Spleen (tissue), 11 donors: ENCODE results near the gene ASCC3. TPM values are rescaled to one million over a fixed set of nuclear protein-coding genes. Genes with fewer than 3 reads are reported as not detected.

Experiments
- DNase-seq: peaks from one replicate; pipeline ENCODE4 v3.0.0-alpha.2; 2020
- H3K27ac ChIP-seq, 8 donors: fragments of 200-600 bp; sonication (generic) in 7 of 8; 1 replicate in 4 of 8; 2 replicates in 4 of 8; pipeline versions ENCODE4 v1.5.0 to v1.8.0; 2016 to 2021; ENCODE audit warnings: inconsistent platforms in 4 of 8, mild to moderate bottlenecking in 4 of 8, moderate library complexity in 1 of 8
- H3K27me3 ChIP-seq, 7 donors: fragments of 200-600 bp; sonication (generic) in 6 of 7; replicated peaks in 1 of 7; 1 replicate in 4 of 7; 2 replicates in 3 of 7; pipeline versions ENCODE4 v1.5.0 to v1.8.0; 2016 to 2021; ENCODE audit warnings: inconsistent platforms in 3 of 7, mild to moderate bottlenecking in 1 of 7
- H3K36me3 ChIP-seq, 6 donors: fragments of 200-600 bp; sonication (generic) in 5 of 6; 1 replicate in 4 of 6; 2 replicates in 2 of 6; pipeline versions ENCODE4 v1.5.0 to v1.8.0; 2016 to 2021; ENCODE audit warnings: inconsistent platforms in 2 of 6
- H3K4me1 ChIP-seq, 6 donors: fragments of 200-600 bp; sonication (generic) in 5 of 6; 1 replicate in 3 of 6; 2 replicates in 3 of 6; pipeline versions ENCODE4 v1.5.0 to v1.8.0; 2016 to 2021; ENCODE audit warnings: inconsistent platforms in 3 of 6
- H3K4me3 ChIP-seq, 8 donors: fragments of 200-600 bp; sonication (generic) in 7 of 8; 1 replicate in 4 of 8; 2 replicates in 4 of 8; pipeline versions ENCODE4 v1.5.0 to v1.8.0; 2016 to 2021; ENCODE audit warnings: inconsistent platforms in 4 of 8, mild to moderate bottlenecking in 4 of 8, moderate library complexity in 2 of 8
- H3K9me3 ChIP-seq, 8 donors: fragments of 200-600 bp; sonication (generic) in 7 of 8; 1 replicate in 4 of 8; 2 replicates in 4 of 8; pipeline versions ENCODE4 v1.5.0 to v1.8.0; 2016 to 2021; ENCODE audit warnings: inconsistent platforms in 4 of 8
- CTCF ChIP-seq, 11 experiments: fragments of 200-600 bp in 7 of 11; fragments of 450-650 bp in 4 of 11; sonication (generic) in 4 of 11; IDR thresholded peaks in 8 of 11; conservative IDR thresholded peaks in 3 of 11; 1 replicate in 7 of 11; 2 replicates in 4 of 11; pipeline versions ENCODE4 v1.4.0 to v1.8.0; 2016 to 2021; ENCODE audit warnings: antibody characterized with exemption in 11 of 11, inconsistent platforms in 4 of 11, mild to moderate bottlenecking in 1 of 11
- POLR2A ChIP-seq, 3 donors: fragments of 450-650 bp; IDR thresholded peaks; one replicate each; pipeline ENCODE4 v1.5.1; 2017; ENCODE audit warnings: antibody characterized with exemption in 3 of 3, mild to moderate bottlenecking in 1 of 3
- POLR2AphosphoS5 ChIP-seq, 3 donors: sonication (generic); formaldehyde crosslinking; IDR thresholded peaks; one replicate each; pipeline ENCODE4 v1.5.1; 2017; ENCODE audit warnings: antibody characterized with exemption in 3 of 3
- WGBS, 5 donors: extraction: QIAGEN DNeasy Blood & Tissue Kit in 3 of 5; methylation state at CpG; one replicate each; pipeline versions ENCODE4 v1.1.5 to v1.1.7; 2013 to 2018; 5-methylcytosine and 5-hydroxymethylcytosine counted together
- intact Hi-C: fragments of 100-400 bp; cut with DNase I; formaldehyde crosslinking; loops from one replicate; pipeline ENCODE4 v1.15.0; 2023; ENCODE audit warnings: low total_unique reads
- polyA plus RNA-seq, 3 donors: library from polyadenylated mRNA; stranded (reverse); fragments of 200-250 nt; gene quantifications; one replicate each; pipeline ENCODE4 v1.2.1, GENCODE V29; 2013
- total RNA-seq, 7 donors: library from RNA; depleted of rRNA in 3 of 7; stranded (reverse); fragments of >200 nt in 3 of 7; fragmentation: NEBNext Ultra II Directional in 4 of 7; extraction: Animal tissue kit (Norgen Biotek cat#: 25700) in 4 of 7; gene quantifications; one replicate each; pipeline versions ENCODE4 v1.1.0 to v1.2.1, GENCODE V29; 2016 to 2021
- donor health status: healthy with polysubstance abuse.
- donor health status: DM: no; HTN: no; CAD: no; lungs with moderate emphysema.
- donor health status: DM: no; HTN: no; CAD: no.
- donor health status: Bipolar disorder and iron deficiency.
- donor health status: healthy.
- donor health status: DM: no; HTN: no; CAD: no.
- donor health status: DM: yes; HTN: yes; CAD: no.

ASCC3 gene
- total and polyA plus RNA-seq, 10 donors, result 7.9 to 52.4 (median 40.8) TPM

- TF ChIP-seq CTCF (IDR thresholded peaks at IDR 0.05 in 8 of 11, conservative IDR thresholded peaks at IDR 0.05 in 3 of 11) (no peak), POLR2A (IDR thresholded peaks at IDR 0.05) (no peak), POLR2AphosphoS5 (IDR thresholded peaks at IDR 0.05) (no peak)
- no peaks in the 10 kb centered on the region for H3K4me1 ChIP-seq
- H3K36me3 ChIP-seq, result peaks cover 0 to 23% (median 0%) of the 10 kb centered on the region in 6 donors
- H3K27me3 ChIP-seq, result no peaks in the 10 kb centered on the region
- no peak overlapping the region for H3K4me3 ChIP-seq
- no peak for DNase-seq
- WGBS, 5 donors, result 94 to 98% (median 96%) methylated on average over 3 of the region's 3 CpGs
- H3K27ac ChIP-seq, result no peak overlapping the region
- intact Hi-C loops, result no loop called here
- peaks cover 0 to 1% (median 0%) of the 10 kb centered on the region in 8 donors for H3K9me3 ChIP-seq
Measured at GRCh38 chr6:100753421-100753820, 127.7 kb downstream of the ASCC3 start.

- Histone ChIP-seq H3K36me3 (peaks cover 0 to 23% (median 0%) of the 10 kb centered on the region in 6 donors), H3K4me1 (no peaks in the 10 kb centered on the region), H3K27ac (no peak overlapping the region), H3K9me3 (no peaks in the 10 kb centered on the region), H3K27me3 (no peaks in the 10 kb centered on the region), H3K4me3 (no peak overlapping the region)
- WGBS, 5 donors, result 62 to 74% (median 68%) methylated on average over 3 of the region's 3 CpGs
- TF ChIP-seq POLR2AphosphoS5 (IDR thresholded peaks at IDR 0.05) (no peak), CTCF (IDR thresholded peaks at IDR 0.05 in 8 of 11, conservative IDR thresholded peaks at IDR 0.05 in 3 of 11) (no peak), POLR2A (IDR thresholded peaks at IDR 0.05) (no peak)
- DNase-seq, result no peak
- intact Hi-C loops, result no loop called here
Measured at GRCh38 chr6:100751590-100751989, 129.5 kb downstream of the ASCC3 start.

GRCh38 chr6:100745419-100746041 is 135.6 kb downstream of the ASCC3 start:
- 96 to 99% (median 98%) methylated on average over 5 of the region's 5 CpGs for WGBS, 5 donors
- no peak overlapping the region for H3K27ac ChIP-seq
- intact Hi-C loops, result no loop called here

More at GRCh38 chr6:100745419-100746041, 135.6 kb downstream of the ASCC3 start:
- peaks cover 4 to 28% (median 11%) of the 10 kb centered on the region in 6 donors for H3K36me3 ChIP-seq
- H3K4me3 ChIP-seq, result no peak overlapping the region
- no peaks in the 10 kb centered on the region for H3K27me3 ChIP-seq
- no peak for DNase-seq
- H3K4me1 ChIP-seq, result no peaks in the 10 kb centered on the region
- TF ChIP-seq POLR2A (IDR thresholded peaks at IDR 0.05) (no peak), CTCF (IDR thresholded peaks at IDR 0.05 in 8 of 11, conservative IDR thresholded peaks at IDR 0.05 in 3 of 11) (no peak), POLR2AphosphoS5 (IDR thresholded peaks at IDR 0.05) (no peak)
- H3K9me3 ChIP-seq, result peaks cover 0 to 7% (median 0%) of the 10 kb centered on the region in 8 donors
